GM19395 (cell line): ENCODE data around the gene HTRA3.

Experiments used
- ATAC-seq: cut with Tn5 transposase; IDR thresholded peaks from one replicate; pipeline ENCODE4 v1.9.1; 2021; ENCODE audit warnings: mild to moderate bottlenecking, moderate library complexity; ENCODE audit not compliant: unreplicated experiment

Gene HTRA3

GRCh38 chr4:8306511-8307021 is 37.0 kb downstream of the HTRA3 start:
- ATAC-seq, result no peak

DNA sequence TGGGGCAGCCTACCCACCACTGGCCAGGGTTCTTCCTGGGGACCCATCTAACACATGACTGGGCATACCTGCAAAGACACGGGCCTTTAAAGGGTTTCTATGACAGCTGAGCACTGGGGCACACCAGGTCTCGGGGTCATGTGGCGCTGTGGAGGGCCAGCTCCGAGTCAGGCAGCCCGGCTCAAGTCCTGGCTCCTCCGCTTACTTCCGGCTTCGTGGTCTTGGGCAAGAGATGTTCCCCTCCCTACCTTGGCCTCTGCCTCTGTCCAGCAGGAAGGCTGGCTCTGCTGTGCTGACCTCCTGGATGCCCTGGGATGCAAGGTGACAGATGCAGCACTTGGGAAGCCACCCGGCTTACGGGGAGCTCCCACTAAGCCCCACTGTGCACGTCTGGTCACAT is 37.6 kb downstream of the HTRA3 start:
- ATAC-seq, result no peak

- no peak for ATAC-seq
Measured at GRCh38 chr4:8307714-8308113, 38.2 kb downstream of the HTRA3 start.

GRCh38 chr4:8308144-8308543 is 38.6 kb downstream of the HTRA3 start:
- no peak for ATAC-seq

GRCh38 chr4:8308856-8309771 is 39.6 kb downstream of the HTRA3 start:
- ATAC-seq, result no peak

DNA sequence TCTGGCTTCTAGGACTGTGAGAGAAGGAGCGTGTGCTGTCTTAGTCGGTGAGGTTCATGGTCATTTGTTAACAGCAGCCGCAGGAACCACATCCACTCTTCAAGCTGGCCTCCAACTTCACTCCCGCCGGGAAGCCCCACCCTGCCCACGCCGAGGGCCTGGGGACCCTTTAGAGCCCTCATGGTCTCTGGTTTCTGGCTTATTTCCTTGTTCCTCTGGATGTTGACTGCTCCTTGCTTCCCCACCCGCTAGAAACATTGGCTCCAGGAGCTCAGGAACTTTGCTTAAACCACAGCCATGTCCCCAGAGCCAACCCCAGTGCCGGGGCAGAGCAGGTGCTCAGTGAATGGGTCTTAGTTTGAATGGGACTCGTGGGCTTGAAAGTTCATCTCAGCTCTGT is 40.8 kb downstream of the HTRA3 start:
- ATAC-seq, result no peak

- ATAC-seq, result no peak
Measured at GRCh38 chr4:8311101-8312068, 41.8 kb downstream of the HTRA3 start.

- ATAC-seq, result no peak
Measured at GRCh38 chr4:8312069-8312445, 42.5 kb downstream of the HTRA3 start.

- no peak for ATAC-seq
Measured at GRCh38 chr4:8312976-8313375, 43.4 kb downstream of the HTRA3 start.

GRCh38 chr4:8314691-8315255 is 45.2 kb downstream of the HTRA3 start:
- no peak for ATAC-seq

- no peak for ATAC-seq
Measured at GRCh38 chr4:8315435-8316250, 46.1 kb downstream of the HTRA3 start.

DNA sequence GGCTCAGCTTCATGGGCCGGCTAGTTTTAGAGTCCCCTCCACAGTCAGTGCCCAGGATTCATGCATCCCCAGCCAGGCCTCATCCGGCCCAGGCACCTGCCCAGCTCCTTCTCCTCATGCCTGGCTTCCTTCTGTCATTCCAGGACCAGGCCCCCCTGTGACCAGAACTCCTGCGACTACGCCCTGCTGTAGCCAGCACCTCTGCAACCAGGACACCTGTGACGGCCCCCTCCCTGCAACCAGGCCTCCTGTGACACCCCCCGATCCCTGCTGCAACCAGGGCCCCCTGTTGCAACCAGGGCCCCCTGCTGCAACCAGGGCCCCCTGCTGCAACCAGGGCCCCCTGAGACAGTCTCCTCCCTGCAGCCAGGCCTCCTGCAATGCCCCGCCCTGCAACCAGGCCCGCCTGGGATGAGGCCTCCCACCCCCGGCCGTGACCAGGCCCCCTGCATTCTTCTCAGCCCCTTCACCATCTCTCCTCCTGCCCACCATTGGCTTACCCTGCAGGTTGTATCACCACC is 46.8 kb downstream of the HTRA3 start:
- ATAC-seq, result no peak

DNA sequence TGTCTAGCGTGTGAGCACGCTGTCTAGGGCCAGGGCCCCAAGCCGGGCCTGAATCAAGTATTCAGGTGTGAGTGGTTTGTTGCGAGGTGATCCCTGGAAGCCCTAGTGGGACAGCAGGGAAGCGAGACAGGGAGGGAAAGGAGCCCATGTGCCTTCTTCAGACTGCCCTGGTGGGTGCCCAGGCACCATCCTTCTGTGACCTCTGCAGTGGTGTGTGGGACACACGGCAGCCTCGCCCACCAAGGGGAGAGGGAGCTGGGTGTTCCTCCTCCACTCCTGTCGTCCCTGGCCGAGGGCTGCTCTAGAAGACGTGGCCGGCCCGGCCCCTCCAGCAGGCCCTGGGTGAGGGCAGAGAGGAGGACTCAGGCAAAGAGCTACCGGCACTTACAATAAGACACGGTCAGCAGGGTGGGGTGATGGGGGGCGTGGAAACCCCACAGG is 47.4 kb downstream of the HTRA3 start:
- no peak for ATAC-seq

- no peak for ATAC-seq
Measured at GRCh38 chr4:8317474-8317873, 47.9 kb downstream of the HTRA3 start.

- no peak for ATAC-seq
Measured at GRCh38 chr4:8318509-8318908, 49.0 kb downstream of the HTRA3 start.

DNA sequence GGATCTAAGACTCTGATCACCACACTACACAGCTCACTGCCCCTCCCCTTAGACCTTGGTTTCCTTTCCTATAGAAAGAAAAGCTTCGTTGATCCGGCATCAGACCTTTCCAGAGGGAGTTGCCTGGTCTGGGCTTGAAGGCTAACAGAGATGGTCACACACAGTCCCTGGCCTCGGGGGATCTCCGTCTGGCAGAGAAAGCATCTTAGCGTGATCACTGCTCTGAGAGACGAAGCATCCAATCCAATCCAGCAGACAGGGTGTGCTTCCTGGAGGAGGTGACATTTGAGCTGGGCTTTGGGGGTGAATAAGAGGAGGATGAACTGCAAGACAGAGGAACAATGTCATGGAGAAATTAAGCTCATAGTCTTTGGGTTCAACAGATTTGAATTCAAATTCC is 49.5 kb downstream of the HTRA3 start:
- ATAC-seq, result no peak

DNA sequence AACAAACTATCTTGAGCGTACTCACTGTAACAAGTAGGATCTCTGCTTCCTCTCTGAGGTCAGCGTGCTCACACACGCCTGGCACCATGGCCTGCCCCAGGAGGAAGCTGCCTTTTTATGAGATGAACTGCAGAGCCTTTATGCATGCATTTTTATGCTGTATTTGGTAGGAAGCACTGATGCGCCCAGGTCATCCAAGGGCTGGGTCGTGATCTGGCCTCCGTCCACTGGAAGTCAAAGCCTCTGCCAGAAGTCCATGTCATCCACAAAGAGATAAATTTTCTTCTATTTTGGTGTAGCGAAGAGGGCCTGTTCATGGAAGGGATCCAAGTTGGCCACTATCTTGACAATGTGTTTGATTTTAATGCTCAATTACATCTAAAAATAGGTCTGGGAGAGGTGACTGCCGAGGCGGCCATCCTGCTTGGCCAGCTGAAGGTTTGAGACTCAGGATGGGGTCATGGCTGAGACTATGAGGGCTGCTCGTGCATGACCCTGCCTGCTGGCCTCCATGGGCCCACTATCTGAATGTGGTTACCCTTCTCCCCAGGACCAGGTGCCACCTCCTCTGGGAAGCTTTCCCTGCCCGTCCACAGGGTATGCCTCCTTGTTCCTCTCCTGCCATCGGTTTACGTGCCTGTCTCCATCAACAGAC is 50.3 kb downstream of the HTRA3 start:
- ATAC-seq, result no peak

- ATAC-seq, result no peak
Measured at GRCh38 chr4:8320386-8320750, 50.8 kb downstream of the HTRA3 start.

DNA sequence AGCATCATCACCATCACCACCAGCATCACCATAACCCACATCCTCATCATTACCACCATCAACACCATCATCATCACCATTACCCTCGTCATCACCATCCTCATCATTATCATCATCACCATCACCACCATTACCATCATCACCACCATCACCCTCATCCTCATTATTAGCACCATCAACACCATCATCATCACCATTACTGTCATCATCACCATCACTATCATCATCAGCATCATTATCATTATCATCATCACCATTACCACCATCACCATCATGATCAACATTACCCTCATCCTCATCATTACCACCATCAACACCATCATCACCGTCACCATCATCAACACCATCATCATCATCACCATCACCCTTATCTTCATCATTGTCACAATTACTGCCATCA is 51.7 kb downstream of the HTRA3 start:
- no peak for ATAC-seq

DNA sequence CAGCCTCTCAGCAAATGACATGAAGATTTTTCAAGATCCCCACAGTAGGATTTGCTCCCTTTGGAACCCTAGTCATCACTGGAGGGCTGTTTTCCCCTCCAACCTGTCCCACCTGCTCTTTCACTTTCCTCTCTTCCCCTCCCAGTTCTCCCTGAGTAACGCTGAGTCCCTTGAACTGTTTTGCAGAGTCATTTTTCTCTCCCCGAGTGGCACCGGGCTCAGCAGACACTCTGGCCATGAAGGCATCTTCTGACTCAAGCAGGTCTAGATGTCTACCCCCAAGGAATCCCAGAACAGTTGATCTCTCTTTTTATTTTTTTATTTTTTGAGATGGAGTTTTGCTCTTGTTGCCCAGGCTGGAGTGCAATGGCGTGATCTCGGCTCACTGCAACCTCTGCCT is 52.2 kb downstream of the HTRA3 start:
- no peak for ATAC-seq
